ENCODE results near the gene MALRD1. TPM values are rescaled to one million over a fixed set of nuclear protein-coding genes. Genes with fewer than 3 reads are reported as not detected.

The MALRD1 gene
- total RNA-seq, 1 donor from 2014 or later = not detected

DNA sequence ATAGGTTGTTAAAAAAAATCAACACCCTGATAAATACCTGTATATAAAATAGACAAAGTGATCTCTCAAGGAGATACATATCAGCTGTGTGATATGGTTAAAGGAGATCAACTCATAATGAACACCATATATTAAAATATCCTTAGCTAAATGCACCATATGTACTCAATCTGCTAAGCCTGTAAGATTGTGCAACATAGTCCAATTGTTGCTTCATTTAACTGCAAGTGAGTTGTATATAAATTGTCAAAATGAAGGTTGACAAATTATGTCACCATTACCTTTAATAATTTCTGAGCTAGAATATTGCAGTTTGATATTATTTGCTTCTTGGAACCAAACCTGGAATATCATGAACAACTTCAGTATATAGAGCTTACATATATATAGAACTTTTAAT lies 283.7 kb downstream of the MALRD1 start:
- DNase-seq (ENCODE audit: low spot score) (no peak), ATAC-seq (no peak)

DNA sequence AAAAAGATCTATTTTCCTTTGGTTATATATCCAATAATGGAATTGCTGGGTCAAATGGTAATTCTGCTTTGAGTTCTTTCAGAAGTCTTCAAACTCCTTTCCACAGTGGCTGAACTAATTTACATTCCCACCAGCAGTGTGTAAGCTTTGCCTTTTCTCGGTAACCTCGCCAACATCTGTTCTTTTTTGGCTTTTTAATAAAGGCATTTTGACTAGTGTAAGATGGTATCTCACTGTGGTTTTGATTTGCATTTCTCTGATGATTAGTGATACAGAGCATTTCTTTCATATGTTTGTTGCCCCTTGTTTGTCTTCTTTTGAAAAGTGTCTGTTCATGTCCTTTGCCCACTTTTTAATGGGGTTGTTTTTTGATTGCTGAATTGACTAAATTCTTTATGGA lies 285.0 kb downstream of the MALRD1 start:
- ATAC-seq (no peak), DNase-seq (ENCODE audit: low spot score) (no peak)

DNA sequence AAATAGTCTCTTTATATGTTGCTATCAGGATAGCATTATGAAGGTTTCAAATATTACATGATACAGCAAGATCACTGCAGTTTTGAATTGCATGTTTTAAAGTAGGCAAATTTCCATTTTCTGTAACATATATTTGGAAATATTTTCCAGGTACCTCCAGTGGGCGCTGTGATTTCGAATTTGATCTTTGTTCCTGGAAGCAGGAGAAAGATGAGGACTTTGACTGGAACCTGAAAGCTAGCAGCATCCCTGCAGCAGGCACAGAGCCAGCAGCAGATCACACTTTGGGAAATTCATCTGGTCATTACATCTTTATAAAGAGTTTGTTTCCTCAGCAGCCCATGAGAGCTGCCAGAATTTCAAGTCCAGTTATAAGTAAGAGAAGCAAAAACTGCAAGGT lies 299.0 kb downstream of the MALRD1 start:
- DNase-seq (ENCODE audit: low spot score) (peak; percentile 46), ATAC-seq (peak; percentile 82)

DNA sequence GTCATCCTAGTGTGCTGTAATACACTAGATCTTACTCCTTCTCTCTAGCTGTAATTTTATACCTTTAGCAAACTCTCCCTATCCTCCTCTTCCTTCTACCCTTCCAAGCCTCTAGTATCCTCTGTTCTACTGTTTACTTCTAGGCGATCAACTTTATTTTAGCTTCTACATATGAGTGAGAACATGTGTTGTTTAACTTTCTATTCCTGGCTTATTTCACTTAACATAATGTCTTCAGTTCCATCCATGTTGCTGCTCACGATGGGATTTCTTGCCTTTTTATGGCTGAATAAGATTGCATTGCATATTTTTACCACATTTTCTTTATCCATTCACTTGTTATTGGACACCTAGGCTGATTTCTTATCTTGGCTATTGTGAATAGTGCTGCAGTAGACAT lies 318.6 kb downstream of the MALRD1 start:
- DNase-seq (ENCODE audit: low spot score) (no peak), ATAC-seq (no peak)

DNA sequence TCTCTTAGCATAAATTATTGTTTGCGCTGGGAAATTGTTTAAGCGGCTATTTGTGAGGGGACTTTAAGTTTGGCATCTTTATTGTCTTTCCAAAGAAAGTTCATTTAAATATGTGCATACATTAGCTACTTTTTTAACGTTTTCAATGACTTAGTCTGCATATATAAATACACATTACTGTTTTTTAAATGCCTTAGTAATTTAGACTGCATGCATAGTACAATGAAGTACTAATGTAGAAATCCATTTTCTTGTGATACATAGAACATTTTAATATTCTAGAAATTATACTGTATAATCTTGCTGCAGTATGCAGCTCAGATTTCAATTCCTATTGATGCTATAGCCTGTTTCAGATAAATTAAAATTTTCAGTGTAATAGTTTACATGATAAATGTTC lies 325.4 kb downstream of the MALRD1 start:
- DNase-seq (ENCODE audit: low spot score) = no peak
- no peak for ATAC-seq

DNA sequence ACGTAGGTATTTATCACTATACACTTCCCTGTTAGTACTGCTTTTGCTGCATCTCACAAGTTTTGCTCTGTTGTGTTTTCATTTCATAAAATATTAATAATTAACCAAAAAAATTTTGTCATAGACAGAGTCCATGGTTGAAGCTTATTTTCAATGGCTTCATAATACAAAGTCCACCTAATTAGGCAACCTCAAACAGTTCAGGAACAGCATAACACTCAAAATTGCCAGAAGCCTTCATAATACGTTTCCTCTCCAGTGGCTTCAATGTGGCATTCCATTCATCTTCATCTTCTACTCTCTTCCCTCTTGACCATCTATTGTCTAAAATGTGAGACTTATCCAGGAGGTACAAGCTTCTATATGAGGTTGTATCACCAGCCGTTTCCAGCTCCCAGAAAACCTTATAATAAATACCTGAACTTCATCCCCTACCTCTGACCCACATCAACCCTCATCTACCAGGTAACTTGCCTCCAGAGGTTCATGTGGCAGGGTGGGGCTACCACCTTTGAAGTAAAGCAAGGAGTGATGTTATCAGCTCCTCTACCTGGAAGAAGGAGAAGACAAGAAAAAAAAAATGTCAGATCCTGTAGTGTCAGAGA lies 337.3 kb downstream of the MALRD1 start:
- DNase-seq (ENCODE audit: low spot score) = no peak

DNA sequence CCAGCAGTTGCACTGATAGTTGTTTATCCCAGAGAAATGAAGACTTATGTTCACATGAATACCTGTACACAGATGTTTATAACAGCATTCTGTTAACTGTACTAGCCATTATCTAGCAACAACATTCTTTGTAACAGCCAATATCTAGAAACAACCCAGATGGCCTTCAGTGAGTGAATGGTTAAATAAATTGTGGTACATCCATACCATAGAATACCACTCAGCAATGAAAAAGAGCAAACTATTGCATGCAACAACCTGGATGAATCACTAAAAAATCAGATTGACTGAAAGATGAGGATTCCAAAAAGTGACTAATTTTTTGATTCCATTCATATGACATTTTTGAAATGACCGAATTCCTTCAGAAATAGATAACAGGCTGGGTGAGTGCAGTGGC lies 360.3 kb downstream of the MALRD1 start:
- DNase-seq (ENCODE audit: low spot score) (no peak), ATAC-seq (no peak)

More for the DNA sequence above, 337.3 kb downstream of the MALRD1 start:
- peak; percentile 96 for ATAC-seq

DNA sequence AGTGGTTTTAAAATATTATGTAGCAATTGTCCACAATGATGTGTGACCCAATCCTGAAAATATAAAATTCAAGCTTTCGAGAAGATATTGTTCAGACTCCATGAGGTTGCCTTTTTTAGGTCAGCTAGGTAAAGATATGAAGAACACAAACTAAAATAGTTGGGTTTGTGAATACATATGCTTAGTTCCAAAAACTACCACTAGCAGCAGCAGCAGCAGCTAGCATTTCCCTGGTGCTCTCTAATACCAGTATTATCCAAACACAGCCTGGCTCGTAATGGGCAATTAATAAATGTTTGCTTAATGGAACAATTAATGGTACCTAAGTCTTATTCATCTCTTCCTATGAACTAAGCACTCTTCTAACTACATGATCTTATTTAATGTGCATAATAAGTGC lies 362.5 kb downstream of the MALRD1 start:
- ATAC-seq (no peak), DNase-seq (ENCODE audit: low spot score) (no peak)

DNA sequence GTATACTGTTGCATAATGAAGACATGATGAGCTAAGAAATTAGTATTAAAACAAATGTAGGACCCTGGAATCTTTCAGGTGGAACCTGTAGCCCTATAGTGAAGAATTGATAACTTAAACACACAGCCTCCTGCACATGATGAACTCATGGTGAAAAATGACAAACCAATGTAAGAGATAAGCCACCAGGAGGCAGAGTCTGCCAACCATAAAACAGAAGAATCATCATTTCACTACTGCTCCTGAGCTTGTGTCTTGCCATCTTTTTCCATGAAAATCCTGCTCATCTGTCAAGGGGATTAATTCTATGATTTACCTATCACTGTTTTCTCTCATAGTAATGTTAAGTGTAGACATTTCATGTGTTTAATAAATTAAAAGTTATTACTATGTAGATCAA lies 363.9 kb downstream of the MALRD1 start:
- DNase-seq (ENCODE audit: low spot score) = no peak
- ATAC-seq = peak; percentile 63

DNA sequence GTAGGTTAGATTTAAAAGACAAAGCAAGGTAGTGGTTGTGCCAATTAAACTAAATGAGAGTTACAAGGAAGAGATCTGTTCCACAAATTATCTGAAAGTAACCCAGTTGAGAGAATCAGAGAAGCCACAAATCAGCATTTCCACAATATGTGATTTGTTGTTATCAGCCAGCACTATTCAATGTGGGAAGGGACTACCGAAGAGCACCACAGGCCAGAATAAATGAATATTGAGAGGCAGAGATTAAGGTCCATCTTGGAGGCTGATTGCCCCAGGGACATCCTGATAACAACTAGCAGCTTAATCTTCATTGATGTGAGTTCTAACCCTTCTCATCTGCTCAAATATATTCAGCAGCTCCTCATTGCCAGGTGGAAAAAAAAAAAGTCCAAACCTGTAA lies 367.6 kb downstream of the MALRD1 start:
- DNase-seq (ENCODE audit: low spot score) (no peak), ATAC-seq (no peak)

DNA sequence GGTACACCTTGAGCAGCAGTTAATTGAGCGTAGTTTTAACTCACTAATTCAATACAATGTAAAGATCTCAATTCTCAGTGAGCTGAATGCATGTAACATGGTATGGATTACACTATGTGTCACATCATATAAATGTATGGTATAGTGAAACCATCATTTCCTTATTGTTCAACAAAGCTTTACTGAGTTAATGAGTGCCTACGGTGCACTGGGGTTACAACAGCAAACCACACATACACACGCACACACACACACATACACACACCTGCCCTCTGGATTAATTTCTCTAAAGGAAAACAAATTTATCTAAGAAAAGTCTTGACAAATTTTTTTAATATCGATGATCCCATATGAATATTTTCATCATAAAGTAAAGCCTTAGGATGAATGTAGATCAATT lies 369.1 kb downstream of the MALRD1 start:
- ATAC-seq (no peak), DNase-seq (ENCODE audit: low spot score) (no peak)

DNA sequence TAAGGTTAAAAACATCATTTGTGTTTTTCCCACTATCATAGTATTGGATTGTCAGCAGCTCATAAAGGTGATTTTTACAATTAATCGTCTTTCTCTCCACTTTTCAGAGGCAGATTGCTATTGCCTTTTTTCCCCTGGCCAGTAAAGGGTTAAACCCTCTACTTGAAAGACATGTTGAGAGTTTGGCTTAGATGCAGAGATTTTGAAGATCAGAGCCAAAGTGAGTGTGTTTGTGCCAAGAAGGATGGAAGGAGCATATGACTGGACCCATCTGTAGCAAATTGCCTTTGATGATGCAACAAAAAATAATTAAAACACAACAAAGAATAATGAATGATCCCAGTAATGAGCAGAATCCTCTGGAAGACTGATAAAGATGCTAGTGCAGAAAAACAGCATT lies 373.1 kb downstream of the MALRD1 start:
- DNase-seq (ENCODE audit: low spot score) (no peak), ATAC-seq (no peak)

DNA sequence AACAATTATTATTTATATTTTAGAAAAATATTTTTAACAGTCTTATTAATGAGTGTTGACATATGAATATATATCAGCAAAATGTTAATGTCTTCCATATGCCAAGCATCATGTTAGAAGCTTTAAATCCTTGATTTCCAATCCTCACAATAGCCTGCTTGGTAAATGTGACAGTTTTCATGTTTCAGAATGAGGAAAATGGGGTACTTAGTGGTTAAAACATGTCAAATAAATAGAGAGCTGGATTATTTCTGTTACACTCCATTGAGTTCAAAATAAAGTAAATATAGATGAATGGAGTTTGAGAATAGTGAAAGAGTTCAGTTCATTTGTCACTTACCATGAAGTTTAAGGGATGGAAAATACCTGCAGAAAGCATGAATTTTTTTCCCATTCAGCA lies 377.4 kb downstream of the MALRD1 start:
- DNase-seq (ENCODE audit: low spot score) = no peak
- no peak for ATAC-seq

DNA sequence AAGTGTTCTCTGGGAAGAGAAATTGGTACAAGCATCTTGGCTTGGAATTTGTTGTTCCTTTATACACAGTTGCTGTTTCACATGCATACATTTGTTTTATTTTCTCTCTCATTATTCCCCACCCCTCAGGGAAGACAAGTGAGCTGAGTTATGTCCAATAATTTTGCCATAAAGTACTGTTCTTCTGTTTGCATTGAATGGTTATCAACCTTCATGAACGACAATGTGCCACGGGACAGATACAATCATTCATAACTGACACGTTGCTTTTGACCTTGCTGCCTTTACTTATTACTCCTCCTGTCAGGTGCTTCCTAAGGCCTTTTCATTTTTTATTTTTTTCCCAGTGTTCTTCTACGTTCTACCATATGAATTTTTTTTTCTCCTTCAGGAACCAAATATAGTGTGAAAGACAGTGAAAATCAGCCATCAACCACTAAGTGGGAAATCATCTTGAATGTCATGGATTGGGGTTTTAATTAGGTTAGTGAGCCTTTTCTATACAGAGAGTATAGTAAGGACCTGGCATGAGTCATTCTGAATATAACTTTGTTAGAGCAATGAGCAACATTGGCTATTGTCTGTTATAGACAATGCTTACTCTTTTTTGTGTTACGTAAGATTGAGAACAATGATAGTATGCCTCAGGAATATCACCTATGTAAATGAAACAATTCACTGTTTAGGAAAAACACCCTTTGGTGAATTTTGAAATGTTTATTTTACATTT lies 383.2 kb downstream of the MALRD1 start:
- no peak for DNase-seq (ENCODE audit: low spot score)

DNA sequence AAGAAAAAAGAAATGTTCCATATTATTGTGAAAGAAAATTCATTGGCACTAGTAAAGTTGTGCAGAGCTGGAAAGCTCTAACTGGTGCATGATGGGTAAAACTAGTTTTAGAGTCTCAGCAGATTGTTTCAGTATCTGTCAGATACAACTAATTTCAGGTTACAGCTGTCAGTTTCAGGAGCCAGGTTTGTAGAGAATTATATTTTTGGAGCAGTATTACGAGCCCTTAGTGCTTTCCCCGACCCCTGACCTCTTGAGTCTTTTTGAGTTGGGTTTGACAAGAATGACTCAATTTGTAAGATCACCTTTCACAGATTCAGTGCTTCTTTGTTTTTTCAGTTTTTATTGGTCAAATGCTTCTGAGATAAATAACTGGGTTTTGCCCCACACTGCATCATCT lies 401.3 kb downstream of the MALRD1 start:
- ATAC-seq (no peak), DNase-seq (ENCODE audit: low spot score) (no peak)

More for the DNA sequence above, 383.2 kb downstream of the MALRD1 start:
- no peak for ATAC-seq

DNA sequence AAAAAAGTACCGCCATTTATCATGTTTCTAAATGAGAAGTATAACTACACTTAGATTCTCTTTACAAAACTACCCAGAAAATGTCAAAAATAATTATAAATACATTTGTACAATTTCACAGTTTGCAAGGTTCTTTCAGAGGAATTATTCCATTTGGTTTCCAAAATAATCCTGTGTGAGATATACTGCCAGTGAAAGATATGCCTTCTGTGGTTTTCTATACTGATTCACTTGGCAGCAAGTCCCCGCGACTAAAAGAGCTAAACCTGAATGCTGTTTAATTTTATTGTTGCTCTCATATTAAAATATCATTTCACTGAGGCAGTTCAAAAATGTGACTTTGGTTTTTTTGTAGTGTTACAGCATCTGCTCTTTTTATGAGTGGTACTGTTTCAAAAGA lies 402.8 kb downstream of the MALRD1 start:
- no peak for DNase-seq (ENCODE audit: low spot score)

DNA sequence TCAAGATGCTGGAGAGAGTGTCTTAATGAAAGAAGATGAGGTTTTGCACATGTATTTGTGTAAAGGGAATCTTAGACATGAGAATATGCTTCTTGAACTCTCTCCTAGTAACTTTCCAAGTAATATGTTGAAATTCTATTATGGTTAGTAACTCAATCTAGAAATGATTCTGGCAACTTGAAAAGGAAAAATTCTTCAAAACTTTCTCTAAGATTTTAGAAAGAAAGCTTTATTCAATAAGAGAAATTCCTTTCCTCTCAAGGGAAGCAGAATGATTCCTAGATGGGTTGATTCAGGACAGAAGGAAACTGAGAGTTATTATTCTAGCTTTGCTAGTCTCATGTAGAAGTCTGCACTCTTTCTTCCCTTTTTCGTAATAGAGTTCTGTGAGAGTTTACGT lies 403.3 kb downstream of the MALRD1 start:
- ATAC-seq = no peak
- DNase-seq (ENCODE audit: low spot score) = no peak

More for the DNA sequence above, 402.8 kb downstream of the MALRD1 start:
- ATAC-seq = no peak

DNA sequence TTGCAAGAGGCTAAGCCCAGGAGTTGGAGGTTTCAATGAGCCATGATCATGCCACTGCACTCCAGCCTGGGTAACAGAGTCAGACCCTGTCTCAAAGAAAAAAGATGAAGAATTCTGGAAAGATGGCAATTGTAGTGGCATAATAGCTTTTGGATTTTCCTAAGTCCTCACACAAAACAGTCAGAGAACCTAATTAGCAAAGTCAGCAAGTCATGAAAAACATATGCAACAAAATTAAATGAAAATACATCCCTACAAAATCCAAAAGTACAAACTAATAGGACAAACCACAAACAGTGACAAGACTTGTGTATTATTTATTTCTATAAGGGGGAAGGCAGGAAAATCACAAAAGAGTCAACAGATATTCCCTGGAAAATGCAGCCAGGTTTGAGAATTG lies 405.4 kb downstream of the MALRD1 start:
- DNase-seq (ENCODE audit: low spot score) (no peak), ATAC-seq (no peak)

DNA sequence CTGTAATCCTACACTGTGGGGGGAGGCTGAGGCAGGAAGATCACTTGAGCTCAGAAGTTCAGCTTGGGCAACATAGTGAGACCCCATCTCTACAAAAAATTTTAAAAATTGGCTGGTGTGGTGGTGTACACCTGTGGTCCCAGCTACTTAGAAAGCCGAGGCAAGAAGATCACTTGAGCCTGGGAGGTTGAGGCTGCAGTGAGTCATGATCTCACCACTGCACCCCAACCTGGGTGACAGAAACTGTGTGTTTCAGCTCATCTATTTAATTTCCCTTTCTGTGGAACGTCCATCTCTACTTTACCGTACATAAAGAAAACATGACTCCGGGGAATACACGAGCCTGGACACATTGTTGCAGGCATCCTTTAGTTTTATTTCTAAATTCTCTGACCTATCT lies 413.0 kb downstream of the MALRD1 start:
- DNase-seq (ENCODE audit: low spot score) = no peak
- no peak for ATAC-seq

DNA sequence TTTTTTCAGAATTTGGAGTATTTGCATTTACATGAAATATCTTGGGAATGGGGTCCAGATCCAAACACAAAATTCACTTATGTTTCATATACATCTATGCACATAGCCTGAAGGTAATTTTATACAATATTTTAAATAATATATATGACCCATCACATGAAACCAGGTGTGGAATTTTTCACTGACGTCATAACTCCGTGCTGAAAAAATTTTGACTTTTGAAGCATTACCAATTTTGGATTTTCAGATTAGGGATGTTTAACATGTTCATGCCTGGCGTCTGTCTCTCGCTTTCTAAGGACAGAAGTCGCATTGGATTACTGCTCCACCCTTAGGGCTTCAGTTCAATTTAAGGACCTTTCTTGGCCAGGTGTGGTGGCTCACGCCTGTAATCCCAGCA lies 418.1 kb downstream of the MALRD1 start:
- no peak for DNase-seq (ENCODE audit: low spot score)
- ATAC-seq = no peak

DNA sequence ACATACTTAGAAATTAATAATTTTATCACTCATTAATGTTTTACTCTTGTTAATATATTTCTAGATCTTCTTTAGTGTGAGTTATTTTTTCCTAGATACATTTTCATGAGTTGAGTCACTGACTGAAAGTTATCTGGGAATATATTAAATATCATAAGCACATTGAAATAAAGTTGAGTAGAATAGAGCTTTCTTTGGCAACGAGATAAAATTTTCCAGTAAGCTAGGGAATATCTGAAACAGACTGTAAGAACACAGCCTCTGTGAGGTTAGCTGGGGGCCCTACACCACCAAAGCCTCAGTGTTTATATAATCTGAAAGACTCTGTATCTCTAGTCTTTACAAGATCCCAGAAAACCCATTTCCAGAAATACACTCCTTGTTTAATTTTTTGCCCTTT lies 419.8 kb downstream of the MALRD1 start:
- ATAC-seq (no peak), DNase-seq (ENCODE audit: low spot score) (no peak)

DNA sequence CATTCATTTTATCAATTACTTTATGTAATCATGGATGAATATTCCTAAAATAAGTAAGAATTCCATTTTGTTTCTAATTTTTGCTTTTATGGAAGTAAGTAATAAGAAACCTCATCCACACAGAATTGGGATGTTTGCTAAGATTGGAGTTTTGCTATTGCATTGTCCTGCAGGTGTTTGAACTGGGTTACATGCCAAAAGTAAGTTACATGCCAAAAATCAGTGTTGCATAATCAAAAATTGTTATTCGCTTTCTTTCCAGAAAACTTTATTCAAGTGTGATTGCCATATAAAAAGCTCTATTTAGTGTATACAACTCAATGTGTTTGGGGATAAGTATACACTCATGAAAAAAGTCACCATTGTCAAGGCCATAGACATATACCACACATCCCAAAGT lies 420.9 kb downstream of the MALRD1 start:
- ATAC-seq (no peak), DNase-seq (ENCODE audit: low spot score) (no peak)

DNA sequence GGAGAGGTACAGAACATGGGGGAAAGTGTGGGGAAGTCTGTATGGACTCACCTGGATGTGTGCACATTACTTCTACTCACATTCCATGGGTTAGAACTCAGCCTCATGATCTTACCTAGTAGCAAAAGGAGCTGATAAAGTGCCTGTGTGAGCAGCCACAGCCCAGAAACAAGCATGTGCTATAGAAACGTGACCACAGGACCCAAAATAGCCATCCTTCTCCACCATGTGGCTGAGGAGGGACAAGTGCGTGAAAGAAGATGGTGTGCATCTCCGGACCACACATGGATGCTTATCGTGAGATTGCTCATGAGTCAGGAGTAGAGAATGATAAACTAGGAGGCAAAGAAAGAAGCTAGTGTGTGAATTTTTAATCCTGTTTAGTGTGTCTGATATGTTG lies 431.3 kb downstream of the MALRD1 start:
- DNase-seq (ENCODE audit: low spot score) = no peak
- ATAC-seq = no peak

Data from left lobe of liver (tissue), 2 donors.